Body of pancreas (tissue), 4 donors: ENCODE data around the gene RANBP1. TPM values are rescaled to one million over a fixed set of nuclear protein-coding genes. Genes with fewer than 3 reads are reported as not detected.

Experiments
- ATAC-seq: fragments of 150-250 bp; one replicate; pipeline ENCODE4 v1.9.1; 2016
- DNase-seq, 4 donors: peaks; one replicate each; pipeline ENCODE4 v3.0.0-alpha.2; 2019
- H3K27ac ChIP-seq, 4 donors: fragments of 200-600 bp; sonication (generic); 1 replicate in 3 of 4; 2 replicates in 1 of 4; pipeline versions ENCODE4 v1.5.1 to v1.6.1; 2016 to 2019; ENCODE audit warnings: mild to moderate bottlenecking in 1 of 4, mixed read lengths in 1 of 4, moderate library complexity in 1 of 4
- H3K27me3 ChIP-seq, 2 donors: fragments of 200-600 bp; sonication (generic); one replicate each; pipeline ENCODE4 v1.6.0; 2016; ENCODE audit warnings: mild to moderate bottlenecking in 1 of 2
- H3K36me3 ChIP-seq, 2 donors: fragments of 200-600 bp; sonication (generic); replicated peaks in 1 of 2; 2 replicates each; pipeline ENCODE4 v1.5.1; 2016; ENCODE audit warnings: low read depth in 2 of 2; ENCODE audit not compliant: insufficient read depth in 1 of 2
- H3K4me1 ChIP-seq: fragments of 200-600 bp; sonication (generic); one replicate; pipeline ENCODE4 v1.6.0; 2016
- H3K4me3 ChIP-seq, 2 donors: fragments of 200-600 bp; sonication (generic); 1 replicate in 1 of 2; 2 replicates in 1 of 2; pipeline ENCODE4 v1.5.1; 2016 to 2019
- H3K9me3 ChIP-seq, 3 donors: fragments of 200-600 bp; sonication (generic); 1 replicate in 2 of 3; 2 replicates in 1 of 3; pipeline ENCODE4 v1.5.1; 2016
- CTCF ChIP-seq, 7 experiments: fragments of 450-650 bp in 4 of 7; fragments of 200-600 bp in 3 of 7; sonication (generic) in 3 of 7; IDR thresholded peaks; one replicate each; pipeline ENCODE4 v1.5.1; 2016 to 2019; ENCODE audit warnings: antibody characterized with exemption in 7 of 7
- POLR2A ChIP-seq, 3 donors: fragments of 450-650 bp; IDR thresholded peaks; one replicate each; pipeline ENCODE4 v1.6.1; 2016; ENCODE audit warnings: antibody characterized with exemption in 3 of 3, mild to moderate bottlenecking in 2 of 3
- WGBS, 2 donors: methylation state at CpG; one replicate each; pipeline ENCODE4 v1.1.5; 2017; 5-methylcytosine and 5-hydroxymethylcytosine counted together
- intact Hi-C: fragments of 100-400 bp; cut with DNase I; formaldehyde crosslinking; loops from one replicate; pipeline ENCODE4 v1.15.1; 2023
- total RNA-seq, 2 donors: library from RNA; depleted of rRNA; stranded (reverse); fragments of >200 nt; gene quantifications; one replicate each; pipeline ENCODE4 v1.1.0, GENCODE V29; 2016

Gene RANBP1
- total RNA-seq, 2 donors from 2014 or later: 69.3 to 134 TPM

- ATAC-seq: no peak
- no peaks in the 10 kb centered on the region for H3K36me3 ChIP-seq
- no peak overlapping the region for H3K27ac ChIP-seq
- H3K4me3 ChIP-seq: no peak overlapping the region
- peaks cover 27% of the 10 kb centered on the region for H3K4me1 ChIP-seq
- 91 to 93% methylated on average over 19 to 36 of the region's 36 CpGs for WGBS, 2 donors
- intact Hi-C loops: no loop called here
- H3K9me3 ChIP-seq: no peaks in the 10 kb centered on the region
- DNase-seq: no peak
- H3K27me3 ChIP-seq: no peaks in the 10 kb centered on the region
- TF ChIP-seq CTCF (IDR thresholded peaks at IDR 0.05) (no peak), POLR2A (IDR thresholded peaks at IDR 0.05) (no peak)
Measured at GRCh38 chr22:20139391-20140106, 23.6 kb downstream of the RANBP1 start.

GRCh38 chr22:20140107-20140445 lies 24.2 kb downstream of the RANBP1 start:
- no peak for DNase-seq
- Histone ChIP-seq H3K27ac (no peak overlapping the region), H3K27me3 (no peaks in the 10 kb centered on the region), H3K4me3 (no peak overlapping the region), H3K36me3 (no peaks in the 10 kb centered on the region), H3K9me3 (no peaks in the 10 kb centered on the region), H3K4me1 (peaks cover 22% of the 10 kb centered on the region)
- intact Hi-C loops: no loop called here
- WGBS, 2 donors: 90 to 92% methylated on average over 2 to 11 of the region's 11 CpGs
- no peak for TF ChIP-seq CTCF (IDR thresholded peaks at IDR 0.05)
- no peak for TF ChIP-seq POLR2A (IDR thresholded peaks at IDR 0.05)
- no peak for ATAC-seq

GRCh38 chr22:20140521-20140964 lies 24.6 kb downstream of the RANBP1 start:
- ATAC-seq: no peak
- H3K27ac ChIP-seq: no peak overlapping the region
- 93% methylated on average over 13 of the region's 17 CpGs; no CpG with 5 or more reads in 1 of the 2 donors for WGBS, 2 donors
- intact Hi-C loops: no loop called here
- TF ChIP-seq POLR2A (IDR thresholded peaks at IDR 0.05) (no peak), CTCF (IDR thresholded peaks at IDR 0.05) (no peak)
- no peak overlapping the region for H3K4me3 ChIP-seq
- DNase-seq: no peak
- H3K4me1 ChIP-seq: peaks cover 18% of the 10 kb centered on the region
- no peaks in the 10 kb centered on the region for H3K9me3 ChIP-seq
- H3K36me3 ChIP-seq: no peaks in the 10 kb centered on the region
- no peaks in the 10 kb centered on the region for H3K27me3 ChIP-seq

GRCh38 chr22:20141186-20142077 lies 25.5 kb downstream of the RANBP1 start:
- TF ChIP-seq CTCF (IDR thresholded peaks at IDR 0.05) (no peak), POLR2A (IDR thresholded peaks at IDR 0.05) (no peak)
- H3K4me3 ChIP-seq: no peak overlapping the region
- H3K9me3 ChIP-seq: no peaks in the 10 kb centered on the region
- no peaks in the 10 kb centered on the region for H3K36me3 ChIP-seq
- 88 to 94% methylated on average over 3 to 16 of the region's 22 CpGs for WGBS, 2 donors
- no peaks in the 10 kb centered on the region for H3K27me3 ChIP-seq
- intact Hi-C loops: no loop called here
- no peak for DNase-seq
- no peak for ATAC-seq
- peaks cover 10% of the 10 kb centered on the region for H3K4me1 ChIP-seq
- no peak overlapping the region for H3K27ac ChIP-seq
